Esophagus muscularis mucosa (tissue), 3 donors: ENCODE data around the gene NFATC1.

ENCODE experiments used
- POLR2AphosphoS5 ChIP-seq, 2 donors: sonication (generic); formaldehyde crosslinking; IDR thresholded peaks; one replicate each; pipeline ENCODE4 v1.6.1; 2017; ENCODE audit warnings: antibody characterized with exemption in 2 of 2
- TF ChIP-seq, protein P1 (sequence below), 3 experiments: fragments of 200-600 bp in 2 of 3; fragments of 450-650 bp in 1 of 3; sonication (generic) in 2 of 3; IDR thresholded peaks; one replicate each; pipeline ENCODE4 v1.5.1; 2017 to 2019; ENCODE audit warnings: antibody characterized with exemption in 3 of 3, mild to moderate bottlenecking in 2 of 3, moderate library complexity in 1 of 3

DNA sequence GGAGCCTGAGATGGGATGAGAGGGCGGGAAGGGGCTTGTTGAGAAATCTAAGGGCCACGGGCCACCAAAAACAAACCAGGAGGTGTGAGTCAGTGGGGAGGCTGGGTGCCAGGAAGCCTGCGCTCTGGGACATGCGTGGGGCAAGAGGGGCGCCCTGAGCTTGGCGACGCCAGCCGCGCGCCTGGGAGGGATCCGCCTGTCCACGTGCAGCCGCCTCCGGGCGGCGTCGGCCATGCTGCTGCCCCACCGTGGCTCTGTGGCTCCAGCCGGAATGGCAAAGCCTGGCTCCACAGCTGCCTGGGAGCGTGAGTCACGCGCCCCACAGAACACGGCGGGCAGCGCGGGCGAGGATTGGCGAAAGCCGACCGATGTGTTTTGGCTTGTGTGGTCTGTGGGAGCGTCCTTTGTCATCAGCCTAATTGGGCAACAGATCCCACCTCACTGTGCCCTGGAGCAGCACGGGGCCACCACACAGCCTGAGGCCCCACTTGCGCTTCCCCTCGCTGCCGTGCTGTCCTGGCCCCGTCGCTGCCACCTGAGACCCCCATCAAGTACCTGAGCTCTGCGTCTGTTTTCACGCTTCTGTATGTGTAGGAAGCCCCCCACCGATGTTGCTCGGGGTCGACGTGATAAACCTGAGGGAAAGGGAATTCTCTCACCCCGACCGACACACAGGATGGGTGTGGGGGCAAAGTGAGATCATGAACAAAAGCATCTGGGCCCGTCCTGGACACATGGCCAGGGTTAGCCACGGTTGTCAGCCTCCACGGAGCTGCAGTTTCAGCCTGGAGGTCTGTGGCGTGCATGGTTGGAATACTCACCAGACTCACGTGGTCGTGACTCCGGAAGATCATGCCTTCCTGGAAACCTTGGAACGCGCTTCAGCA lies 80.5 kb downstream of the NFATC1 start:
- TF ChIP-seq, protein P1, sequence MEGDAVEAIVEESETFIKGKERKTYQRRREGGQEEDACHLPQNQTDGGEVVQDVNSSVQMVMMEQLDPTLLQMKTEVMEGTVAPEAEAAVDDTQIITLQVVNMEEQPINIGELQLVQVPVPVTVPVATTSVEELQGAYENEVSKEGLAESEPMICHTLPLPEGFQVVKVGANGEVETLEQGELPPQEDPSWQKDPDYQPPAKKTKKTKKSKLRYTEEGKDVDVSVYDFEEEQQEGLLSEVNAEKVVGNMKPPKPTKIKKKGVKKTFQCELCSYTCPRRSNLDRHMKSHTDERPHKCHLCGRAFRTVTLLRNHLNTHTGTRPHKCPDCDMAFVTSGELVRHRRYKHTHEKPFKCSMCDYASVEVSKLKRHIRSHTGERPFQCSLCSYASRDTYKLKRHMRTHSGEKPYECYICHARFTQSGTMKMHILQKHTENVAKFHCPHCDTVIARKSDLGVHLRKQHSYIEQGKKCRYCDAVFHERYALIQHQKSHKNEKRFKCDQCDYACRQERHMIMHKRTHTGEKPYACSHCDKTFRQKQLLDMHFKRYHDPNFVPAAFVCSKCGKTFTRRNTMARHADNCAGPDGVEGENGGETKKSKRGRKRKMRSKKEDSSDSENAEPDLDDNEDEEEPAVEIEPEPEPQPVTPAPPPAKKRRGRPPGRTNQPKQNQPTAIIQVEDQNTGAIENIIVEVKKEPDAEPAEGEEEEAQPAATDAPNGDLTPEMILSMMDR (IDR thresholded peaks at IDR 0.05) = no peak
- no peak for TF ChIP-seq POLR2AphosphoS5 (IDR thresholded peaks at IDR 0.05)
